Measurements from ENCODE around the gene OGT.

DNA sequence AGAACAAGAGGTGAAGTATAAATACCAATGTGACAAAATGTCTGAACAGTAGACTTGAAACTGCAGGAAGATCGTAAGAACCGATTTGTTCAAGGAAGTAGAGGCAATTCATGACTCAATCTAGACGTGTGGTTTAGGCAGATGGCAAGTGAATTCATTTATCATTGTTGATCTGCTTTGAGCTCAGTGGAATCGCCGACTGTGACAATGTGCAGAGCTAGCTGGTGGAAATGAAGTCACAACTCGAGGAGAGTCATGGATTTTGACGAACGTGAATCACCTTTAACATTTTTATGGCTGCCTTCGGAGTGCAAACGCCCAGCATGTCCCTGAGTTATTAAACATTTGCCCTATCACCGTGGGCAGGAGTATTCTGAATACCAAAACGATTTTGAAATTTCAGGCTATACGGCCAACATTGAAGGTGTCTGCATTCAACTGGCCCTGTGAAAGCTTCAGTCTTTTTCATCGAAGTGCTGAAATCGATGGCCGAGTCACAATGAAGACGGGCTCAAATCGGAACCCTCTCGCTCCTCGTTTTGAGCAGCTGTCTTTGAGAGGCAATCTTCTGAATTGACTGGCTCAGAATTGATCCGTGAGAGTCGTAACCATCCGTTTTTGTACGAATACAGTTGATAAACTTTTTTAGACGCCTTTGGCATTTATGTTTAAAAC, 689 bp upstream of the OGT start:
- TF ChIP-seq, protein P1, sequence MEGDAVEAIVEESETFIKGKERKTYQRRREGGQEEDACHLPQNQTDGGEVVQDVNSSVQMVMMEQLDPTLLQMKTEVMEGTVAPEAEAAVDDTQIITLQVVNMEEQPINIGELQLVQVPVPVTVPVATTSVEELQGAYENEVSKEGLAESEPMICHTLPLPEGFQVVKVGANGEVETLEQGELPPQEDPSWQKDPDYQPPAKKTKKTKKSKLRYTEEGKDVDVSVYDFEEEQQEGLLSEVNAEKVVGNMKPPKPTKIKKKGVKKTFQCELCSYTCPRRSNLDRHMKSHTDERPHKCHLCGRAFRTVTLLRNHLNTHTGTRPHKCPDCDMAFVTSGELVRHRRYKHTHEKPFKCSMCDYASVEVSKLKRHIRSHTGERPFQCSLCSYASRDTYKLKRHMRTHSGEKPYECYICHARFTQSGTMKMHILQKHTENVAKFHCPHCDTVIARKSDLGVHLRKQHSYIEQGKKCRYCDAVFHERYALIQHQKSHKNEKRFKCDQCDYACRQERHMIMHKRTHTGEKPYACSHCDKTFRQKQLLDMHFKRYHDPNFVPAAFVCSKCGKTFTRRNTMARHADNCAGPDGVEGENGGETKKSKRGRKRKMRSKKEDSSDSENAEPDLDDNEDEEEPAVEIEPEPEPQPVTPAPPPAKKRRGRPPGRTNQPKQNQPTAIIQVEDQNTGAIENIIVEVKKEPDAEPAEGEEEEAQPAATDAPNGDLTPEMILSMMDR (IDR thresholded peaks at IDR 0.05; ENCODE audit: poor library complexity), result no peak
- no peak for TF ChIP-seq EZH2 (IDR thresholded peaks at IDR 0.05; ENCODE audit: borderline replicate concordance)
- no peak for TF ChIP-seq EZH2phosphoT487 (IDR thresholded peaks at IDR 0.05; ENCODE audit: low read depth, severe bottlenecking, unreplicated experiment)
